Neural crest cell (in vitro differentiated cells): ENCODE results near the gene BTBD10. TPM values are rescaled to one million over a fixed set of nuclear protein-coding genes. Genes with fewer than 3 reads are reported as not detected.

Source experiments
- DNase-seq: peaks from one replicate; pipeline ENCODE4 v3.0.0; 2021; ENCODE audit warnings: low read depth, mixed read lengths, low spot score
- H3K27ac Mint-ChIP-seq: one replicate; pipeline ENCODE4 v1.8.0; 2021; ENCODE audit warnings: mild to moderate bottlenecking, mixed read lengths; ENCODE audit not compliant: unreplicated experiment
- H3K27me3 Mint-ChIP-seq: 2 replicates; pipeline ENCODE4 v1.8.0; 2021; ENCODE audit warnings: low read depth, mild to moderate bottlenecking, mixed read lengths
- H3K36me3 Mint-ChIP-seq: 2 replicates; pipeline ENCODE4 v1.8.0; 2021; ENCODE audit warnings: low read depth, mild to moderate bottlenecking, mixed read lengths
- H3K4me1 Mint-ChIP-seq: 2 replicates; pipeline ENCODE4 v1.8.0; 2021; ENCODE audit warnings: mixed read lengths
- H3K4me3 Mint-ChIP-seq: one replicate; pipeline ENCODE4 v1.8.0; 2021; ENCODE audit warnings: mild to moderate bottlenecking, mixed read lengths
- H3K9me3 Mint-ChIP-seq: 2 replicates; pipeline ENCODE4 v1.8.0; 2021; ENCODE audit warnings: mixed read lengths
- CTCF ChIP-seq: fragments of 200-600 bp; sonication (generic); conservative IDR thresholded peaks from 2 replicates; pipeline ENCODE4 v1.5.0; 2021; ENCODE audit warnings: antibody characterized with exemption, mild to moderate bottlenecking
- total RNA-seq: library from RNA; stranded (reverse); gene quantifications from 2 replicates; pipeline ENCODE4 v1.2.1, GENCODE V29; 2021

BTBD10 gene
- total RNA-seq, 1 donor from 2014 or later, result 29.0 TPM

- Mint-ChIP-seq H3K9me3 (no peaks in the 10 kb centered on the region), H3K27me3 (no peaks in the 10 kb centered on the region), H3K36me3 (no peaks in the 10 kb centered on the region), H3K27ac (peak overlapping the region; percentile 60), H3K4me3 (no peak overlapping the region), H3K4me1 (peaks cover 6% of the 10 kb centered on the region)
- no peak for DNase-seq
- no peak for TF ChIP-seq CTCF
Measured at GRCh38 chr11:13344818-13345217, 118.2 kb downstream of the BTBD10 start.

- no peak overlapping the region for H3K27ac Mint-ChIP-seq
Measured at GRCh38 chr11:13343931-13344717, 118.9 kb downstream of the BTBD10 start.

GRCh38 chr11:13343067-13343466, 120.0 kb downstream of the BTBD10 start:
- TF ChIP-seq CTCF, result no peak

More at GRCh38 chr11:13343931-13344717, 118.9 kb downstream of the BTBD10 start:
- Mint-ChIP-seq H3K36me3 (no peaks in the 10 kb centered on the region), H3K4me1 (peaks cover 12% of the 10 kb centered on the region), H3K27me3 (no peaks in the 10 kb centered on the region), H3K9me3 (no peaks in the 10 kb centered on the region), H3K4me3 (no peak overlapping the region)
- TF ChIP-seq CTCF, result peak; percentile 86
- peak; percentile 78 for DNase-seq

GRCh38 chr11:13341026-13341425, 122.0 kb downstream of the BTBD10 start:
- Mint-ChIP-seq H3K27me3 (no peaks in the 10 kb centered on the region), H3K9me3 (no peaks in the 10 kb centered on the region), H3K4me3 (no peak overlapping the region), H3K27ac (no peak overlapping the region), H3K36me3 (no peaks in the 10 kb centered on the region), H3K4me1 (peaks cover 14% of the 10 kb centered on the region)
- no peak for TF ChIP-seq CTCF
- no peak for DNase-seq

More at GRCh38 chr11:13343067-13343466, 120.0 kb downstream of the BTBD10 start:
- DNase-seq, result no peak
- no peak overlapping the region for H3K27ac Mint-ChIP-seq
- no peaks in the 10 kb centered on the region for H3K27me3 Mint-ChIP-seq
- H3K36me3 Mint-ChIP-seq, result no peaks in the 10 kb centered on the region
- peaks cover 14% of the 10 kb centered on the region for H3K4me1 Mint-ChIP-seq
- no peak overlapping the region for H3K4me3 Mint-ChIP-seq
- H3K9me3 Mint-ChIP-seq, result no peaks in the 10 kb centered on the region

GRCh38 chr11:13339195-13340153, 123.5 kb downstream of the BTBD10 start:
- Mint-ChIP-seq H3K4me3 (no peak overlapping the region), H3K27ac (peak overlapping the region; percentile 4), H3K9me3 (no peaks in the 10 kb centered on the region), H3K27me3 (no peaks in the 10 kb centered on the region), H3K36me3 (no peaks in the 10 kb centered on the region), H3K4me1 (peaks cover 19% of the 10 kb centered on the region)
- DNase-seq, result no peak
- no peak for TF ChIP-seq CTCF
